DMS 273 (cell line): ENCODE results near the gene ZNF675.
"Not testable (repeated sequence)": the region's sequence is repeated elsewhere in the genome, so short reads cannot be mapped to it uniquely, and the experiment has no call there.

Source experiments
- DNase-seq: peaks from one replicate; lab custom pipeline; 2025; ENCODE audit not compliant: unreplicated experiment; lab: John Stamatoyannopoulos, UW

The ZNF675 gene

DNA sequence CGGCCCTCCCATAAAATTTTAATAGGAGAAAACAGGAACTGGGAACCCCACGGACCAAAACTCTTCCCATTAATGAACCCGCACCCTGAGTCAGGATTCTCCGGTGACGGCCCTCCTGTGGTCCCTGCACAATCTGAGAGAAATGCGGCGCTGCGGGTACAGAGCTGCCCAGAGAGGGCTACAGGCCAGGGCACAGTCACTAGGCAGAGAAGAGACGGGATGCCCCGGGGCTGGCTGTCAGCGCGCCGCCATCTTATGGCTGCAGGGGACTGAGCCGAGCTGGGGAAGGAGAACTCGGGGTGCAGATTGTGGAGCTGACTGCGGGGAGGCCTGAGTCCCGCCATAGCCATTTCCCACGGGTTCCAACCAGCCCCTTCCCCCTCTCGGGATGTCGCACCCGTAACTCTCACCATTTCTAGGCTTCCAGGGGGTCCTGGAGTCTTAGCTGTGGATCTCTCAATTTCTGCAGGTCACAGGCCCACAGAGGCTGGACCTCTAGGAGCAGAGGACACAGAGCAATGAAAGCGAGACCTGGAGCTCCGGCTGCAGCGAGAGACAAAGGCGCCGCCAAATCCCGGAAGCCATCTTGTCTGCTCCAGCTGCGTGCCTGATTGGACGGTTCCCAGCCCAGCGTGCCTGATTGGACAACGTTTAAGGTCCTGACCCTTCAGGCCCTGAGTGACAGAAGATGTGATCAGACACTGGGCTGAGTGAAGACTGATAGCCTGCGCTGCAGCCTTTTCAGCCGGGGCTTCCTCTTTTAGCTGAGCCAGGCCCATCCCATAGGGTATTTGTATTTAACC is at the start of gene ZNF675:
Gene ZNF675 (minus strand): TSS at position 592 of the 803 bp plus-strand sequence. CDS start 179 bp downstream, at position 413.
- DNase-seq, result peak; percentile 97

- not testable (repeated sequence) for DNase-seq
Observed at GRCh38 chr19:23730729-23731465, 43.9 kb upstream of the ZNF675 start.

DNA sequence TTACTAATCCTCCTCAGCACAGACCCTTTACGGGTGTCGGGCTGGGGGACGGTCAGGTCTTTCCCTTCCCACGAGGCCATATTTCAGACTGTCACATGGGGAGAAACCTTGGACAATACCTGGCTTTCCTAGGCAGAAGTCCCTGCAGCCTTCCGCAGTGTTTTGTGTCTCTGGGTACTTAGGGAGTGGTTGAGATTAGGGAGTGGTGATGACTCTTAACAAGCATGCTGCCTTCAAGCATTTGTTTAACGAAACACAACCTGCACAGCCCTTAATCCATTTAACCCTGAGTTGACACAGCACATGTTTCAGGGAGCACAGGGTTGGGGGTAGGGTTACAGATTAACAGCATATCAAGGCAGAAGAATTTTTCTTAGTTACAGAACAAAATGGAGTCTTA is 37.1 kb upstream of the ZNF675 start:
- not testable (repeated sequence) for DNase-seq

GRCh38 chr19:23718802-23719201 is 31.8 kb upstream of the ZNF675 start:
- DNase-seq, result no peak

- DNase-seq, result no peak
Observed at GRCh38 chr19:23716792-23717191, 29.8 kb upstream of the ZNF675 start.

DNA sequence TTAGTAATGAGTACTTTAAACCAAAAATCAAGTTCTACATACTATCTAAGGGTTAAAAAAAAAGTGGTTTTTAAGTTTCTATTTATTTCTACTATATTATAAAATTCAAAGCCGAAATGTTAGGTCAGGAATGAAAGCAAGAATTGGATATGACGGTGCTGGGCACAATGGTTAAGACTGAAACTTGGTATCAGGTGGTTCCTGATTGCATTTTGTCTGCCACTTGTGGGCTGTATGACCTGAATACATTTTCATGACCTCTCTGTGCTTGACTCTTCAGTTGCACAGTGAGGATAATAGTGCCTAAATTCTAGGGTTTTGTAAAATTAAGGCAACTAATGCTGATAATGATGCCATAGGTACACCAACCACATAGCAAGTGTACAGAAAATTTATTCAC is 22.3 kb upstream of the ZNF675 start:
- DNase-seq, result no peak

DNA sequence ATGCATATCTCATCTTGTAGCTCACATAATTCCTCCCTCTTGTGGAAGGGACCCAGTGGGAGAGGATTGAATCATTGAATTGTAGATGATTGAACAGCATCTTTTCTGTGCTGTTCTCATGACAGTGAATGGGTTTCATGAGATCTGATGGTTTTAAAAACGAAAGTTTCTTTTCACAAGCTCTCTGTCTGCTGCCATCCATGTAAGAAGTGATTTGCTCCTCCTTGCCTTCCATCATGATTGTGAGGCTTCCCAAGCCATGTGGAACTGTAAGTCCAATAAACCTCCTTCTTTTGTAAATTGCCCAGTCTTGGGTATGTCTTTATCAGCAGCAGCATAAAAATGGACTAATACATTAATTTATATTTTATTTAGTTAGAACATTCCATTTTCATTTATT is 19.6 kb upstream of the ZNF675 start:
- DNase-seq, result no peak

DNA sequence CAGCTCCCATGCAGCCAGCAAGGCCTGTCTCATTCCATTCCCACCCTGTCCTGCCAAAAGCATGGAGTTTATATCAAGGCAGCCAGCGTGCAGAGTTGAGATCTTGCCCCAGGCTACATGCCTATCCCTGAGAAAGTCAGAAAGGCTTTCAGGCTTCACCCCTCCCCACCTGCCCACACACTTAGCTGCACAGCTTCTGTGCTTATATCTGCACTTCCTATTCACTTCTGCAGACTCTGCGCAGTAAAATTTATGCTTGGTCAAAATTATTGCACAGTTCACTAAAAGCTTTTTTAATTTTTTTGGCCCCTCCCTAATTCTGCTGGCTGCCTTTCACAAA is 12.5 kb upstream of the ZNF675 start:
- no peak for DNase-seq

DNA sequence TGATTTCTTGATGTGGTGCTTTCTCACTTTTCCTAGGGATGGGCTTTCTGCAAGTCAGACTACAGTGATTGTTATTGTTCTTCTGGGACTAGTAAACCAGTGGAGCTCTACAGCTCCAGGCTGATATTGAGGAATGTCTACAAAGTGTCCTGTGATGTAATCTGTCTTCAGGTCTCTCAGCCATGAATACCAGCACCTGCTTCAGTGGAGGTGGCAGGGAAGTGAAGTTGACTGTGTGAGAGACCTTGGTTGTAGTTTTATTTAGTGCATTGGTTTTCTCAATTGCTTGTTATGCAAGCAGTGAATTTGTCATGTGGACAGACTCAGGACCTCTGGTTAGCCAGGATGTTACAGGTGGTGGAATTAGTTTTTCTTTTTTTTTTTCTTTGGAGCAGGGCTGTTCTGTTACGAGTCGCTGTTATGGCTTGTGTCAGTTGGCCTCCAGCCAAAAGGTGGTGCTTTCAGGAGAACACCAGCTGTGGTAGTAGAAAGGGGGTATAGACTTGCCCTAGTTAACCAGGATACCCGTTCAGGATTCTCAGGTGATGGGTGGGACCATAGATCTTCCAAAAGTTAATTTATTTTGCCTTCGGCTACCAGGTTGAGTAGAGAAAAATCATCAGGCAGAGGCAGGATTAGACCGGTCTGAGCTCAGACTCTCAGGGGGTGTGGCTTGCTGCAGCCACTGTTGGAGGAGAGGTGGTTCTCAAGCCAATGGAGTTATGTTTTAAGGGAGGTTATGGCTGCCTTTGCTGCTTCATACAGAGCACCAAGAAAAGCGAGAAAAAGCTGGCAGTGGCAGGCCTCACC is 11.9 kb upstream of the ZNF675 start:
- DNase-seq, result peak; percentile 75

DNA sequence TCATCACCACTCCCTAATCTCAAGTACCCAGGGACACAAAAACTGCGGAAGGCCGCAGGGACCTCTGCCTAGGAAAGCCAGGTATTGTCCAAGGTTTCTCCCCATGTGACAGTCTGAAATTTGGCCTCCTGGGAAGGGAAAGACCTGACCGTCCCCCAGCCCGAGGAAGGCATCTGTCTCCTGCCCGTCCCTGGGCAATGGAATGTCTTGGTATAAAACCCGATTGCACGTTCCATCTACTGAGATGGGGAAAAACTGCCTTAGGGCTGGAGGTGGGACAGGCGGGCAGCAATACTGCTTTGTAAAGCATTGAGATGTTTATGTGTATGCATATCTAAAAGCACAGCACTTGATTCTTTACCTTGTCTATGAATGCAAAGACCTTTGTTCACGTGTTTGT is 5.9 kb upstream of the ZNF675 start:
- not testable (repeated sequence) for DNase-seq

- no peak for DNase-seq
Observed at GRCh38 chr19:23673132-23673531, 13.9 kb downstream of the ZNF675 start.

GRCh38 chr19:23668606-23669005 is 18.4 kb downstream of the ZNF675 start:
- not testable (repeated sequence) for DNase-seq

- no peak for DNase-seq
Observed at GRCh38 chr19:23665651-23666410, 21.2 kb downstream of the ZNF675 start.

- DNase-seq, result not testable (repeated sequence)
Observed at GRCh38 chr19:23649817-23650216, 37.2 kb downstream of the ZNF675 start.
